ENCODE data around the gene LMAN1.

Gene LMAN1

DNA sequence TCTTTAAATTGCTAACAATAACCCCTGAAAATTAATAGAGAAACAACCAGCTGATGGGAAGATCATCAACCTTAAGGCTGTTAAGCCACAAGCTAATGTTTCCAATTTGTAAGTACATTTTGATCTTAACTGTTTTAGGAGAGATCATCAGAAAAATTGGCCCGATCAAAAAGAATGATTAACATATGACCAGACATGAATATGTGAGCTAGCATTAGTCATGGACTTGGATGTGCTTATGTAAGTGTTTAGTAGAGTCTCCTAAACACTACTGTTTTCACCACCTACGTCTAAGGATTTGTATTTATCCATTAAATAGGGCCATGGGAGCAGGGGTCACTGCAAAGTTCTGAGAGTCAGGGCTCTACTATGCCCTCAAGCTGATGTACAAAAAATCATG lies 4.3 kb downstream of the LMAN1 start:
- H3K14ac ChIP-seq (ENCODE audit: low read length) = no peak overlapping the region
- H4K91ac ChIP-seq (ENCODE audit: low read depth, low read length, poor library complexity) = no peak overlapping the region
- H2AFZ ChIP-seq (ENCODE audit: low read length) = no peak overlapping the region
- peaks cover 23 to 68% of the 10 kb centered on the region in 2 donors for H3K36me3 ChIP-seq (replicated peaks in 1 of 2; ENCODE audit: control insufficient read depth in 2 of 2, insufficient read depth in 2 of 2, low read length in 2 of 2)
- WGBS, 2 donors (ENCODE audit: extremely low coverage in 2 of 2, insufficient read length in 2 of 2, insufficient replicate concordance in 1 of 2) = no CpG with 5 or more reads among the region's 2 CpGs
- H3K23ac ChIP-seq (ENCODE audit: low read depth, low read length, poor library complexity) = no peak overlapping the region
- no peak overlapping the region for H2AK5ac ChIP-seq (ENCODE audit: low read depth, low read length)
- H2BK12ac ChIP-seq (ENCODE audit: low read length) = no peak overlapping the region
- peaks cover 6% of the 10 kb centered on the region in 2 donors for H3K4me1 ChIP-seq (ENCODE audit: control insufficient read depth in 2 of 2, insufficient read depth in 1 of 2, low read depth in 1 of 2, low read length in 2 of 2)
- DNase-seq (ENCODE audit: low spot score) = no peak
- H3K4ac ChIP-seq (ENCODE audit: low read length) = no peak overlapping the region
- H2BK15ac ChIP-seq (ENCODE audit: low read length) = no peak overlapping the region
- no peak overlapping the region for H3K18ac ChIP-seq (ENCODE audit: low read length)
- H3K27ac ChIP-seq (replicated peaks; ENCODE audit: low read length) = no peak overlapping the region
- H2BK120ac ChIP-seq (ENCODE audit: low read depth, low read length) = no peak overlapping the region
- H3K9me3 ChIP-seq (replicated peaks in 1 of 2; ENCODE audit: control insufficient read depth in 2 of 2, insufficient read depth in 1 of 2, low read depth in 1 of 2, low read length in 2 of 2) = no peaks in the 10 kb centered on the region
- H3K9ac ChIP-seq (ENCODE audit: low read depth, low read length, poor library complexity) = no peak overlapping the region
- no peak overlapping the region for H3K4me3 ChIP-seq (ENCODE audit: low read length in 2 of 2)
- peaks cover 5% of the 10 kb centered on the region for H3K79me1 ChIP-seq (ENCODE audit: low read depth, low read length)
- no peak overlapping the region for H3K4me2 ChIP-seq (ENCODE audit: insufficient read depth, low read length, poor library complexity, severe bottlenecking)
- no peak overlapping the region for H4K8ac ChIP-seq (ENCODE audit: low read depth, low read length)
- H3K27me3 ChIP-seq (ENCODE audit: control insufficient read depth in 3 of 3, insufficient read depth in 3 of 3, low read depth in 1 of 3, low read length in 3 of 3) = peaks cover 0 to 4% (median 0%) of the 10 kb centered on the region in 3 experiments
- no peak overlapping the region for H2BK5ac ChIP-seq (ENCODE audit: low read length)

DNA sequence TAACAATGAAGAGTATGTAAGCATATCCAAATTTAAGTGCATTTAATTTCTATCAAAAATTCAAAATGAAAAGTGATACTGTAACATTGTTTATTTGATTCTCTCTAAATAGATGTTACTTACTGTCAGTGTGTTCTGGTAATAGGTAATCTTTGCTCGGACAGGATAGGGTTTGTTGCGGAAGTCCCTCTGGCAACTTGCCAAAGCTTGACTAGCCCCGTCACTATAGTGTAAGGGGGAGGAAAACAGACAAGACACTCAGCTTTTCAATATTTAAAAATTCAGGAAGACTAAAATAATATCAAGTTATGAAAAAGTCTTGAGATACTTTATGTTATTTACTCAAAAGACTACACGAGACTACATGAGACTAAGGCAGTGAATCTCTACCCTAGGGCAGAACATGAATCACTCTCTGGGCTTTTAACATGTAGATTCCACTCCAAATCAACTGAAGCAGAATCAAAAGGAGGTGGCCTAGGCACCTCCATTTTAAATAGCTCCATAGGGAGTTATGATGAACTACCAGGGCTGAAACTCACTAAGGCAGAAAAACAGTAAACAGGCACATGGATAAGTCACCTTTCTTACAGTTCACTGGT lies 5.9 kb downstream of the LMAN1 start:
- Histone ChIP-seq H3K27ac (replicated peaks; ENCODE audit: low read length) (no peak overlapping the region), H4K8ac (ENCODE audit: low read depth, low read length) (no peak overlapping the region), H3K4me2 (ENCODE audit: insufficient read depth, low read length, poor library complexity, severe bottlenecking) (no peak overlapping the region), H2AFZ (ENCODE audit: low read length) (no peak overlapping the region), H3K23ac (ENCODE audit: low read depth, low read length, poor library complexity) (no peak overlapping the region), H3K79me1 (ENCODE audit: low read depth, low read length) (no peaks in the 10 kb centered on the region), H3K4me1 (ENCODE audit: control insufficient read depth in 2 of 2, insufficient read depth in 1 of 2, low read depth in 1 of 2, low read length in 2 of 2) (peaks cover 4 to 6% of the 10 kb centered on the region in 2 donors), H4K91ac (ENCODE audit: low read depth, low read length, poor library complexity) (no peak overlapping the region), H3K18ac (ENCODE audit: low read length) (no peak overlapping the region), H2BK5ac (ENCODE audit: low read length) (no peak overlapping the region), H3K36me3 (replicated peaks in 1 of 2; ENCODE audit: control insufficient read depth in 2 of 2, insufficient read depth in 2 of 2, low read length in 2 of 2) (peaks cover 28 to 84% of the 10 kb centered on the region in 2 donors), H3K27me3 (ENCODE audit: control insufficient read depth in 3 of 3, insufficient read depth in 3 of 3, low read depth in 1 of 3, low read length in 3 of 3) (no peaks in the 10 kb centered on the region), H2BK15ac (ENCODE audit: low read length) (no peak overlapping the region), H3K4me3 (ENCODE audit: low read length in 2 of 2) (no peak overlapping the region), H3K4ac (ENCODE audit: low read length) (no peak overlapping the region), H3K9me3 (replicated peaks in 1 of 2; ENCODE audit: control insufficient read depth in 2 of 2, insufficient read depth in 1 of 2, low read depth in 1 of 2, low read length in 2 of 2) (no peaks in the 10 kb centered on the region), H2BK12ac (ENCODE audit: low read length) (no peak overlapping the region), H2AK5ac (ENCODE audit: low read depth, low read length) (no peak overlapping the region), H3K9ac (ENCODE audit: low read depth, low read length, poor library complexity) (no peak overlapping the region), H2BK120ac (ENCODE audit: low read depth, low read length) (no peak overlapping the region), H3K14ac (ENCODE audit: low read length) (no peak overlapping the region)
- no CpG with 5 or more reads among the region's 4 CpGs for WGBS, 2 donors (ENCODE audit: extremely low coverage in 2 of 2, insufficient read length in 2 of 2, insufficient replicate concordance in 1 of 2)
- no peak for DNase-seq (ENCODE audit: low spot score)

DNA sequence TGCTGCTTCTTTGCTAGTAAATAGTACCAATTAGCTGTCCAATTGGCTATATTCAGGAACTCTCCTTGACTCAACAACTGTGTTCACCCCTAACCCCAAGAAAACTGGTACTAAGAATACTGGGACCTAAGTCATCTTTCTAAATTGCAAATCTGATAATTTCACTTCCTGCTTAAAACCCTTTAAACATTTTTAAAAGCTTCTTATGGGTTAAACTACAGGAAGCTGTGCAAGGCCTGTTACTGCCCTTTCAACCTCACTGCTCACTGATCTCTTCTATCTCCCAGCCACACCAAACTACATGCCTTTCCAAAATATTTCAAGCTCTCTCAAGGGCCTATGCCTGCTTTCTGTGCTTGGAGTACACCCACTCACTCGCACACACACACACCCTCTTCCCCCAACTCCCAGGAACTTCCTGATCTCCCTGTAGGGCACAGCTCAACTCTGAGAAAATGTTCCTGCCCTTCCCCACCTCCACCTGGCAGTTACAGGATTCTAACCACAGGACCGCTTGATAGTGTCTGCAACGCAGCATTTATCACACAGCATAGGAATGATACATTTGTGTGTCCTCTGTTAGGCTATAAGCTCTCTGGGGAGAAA lies 6.7 kb downstream of the LMAN1 start:
- no peak overlapping the region for H2BK15ac ChIP-seq (ENCODE audit: low read length)
- no peak overlapping the region for H2BK120ac ChIP-seq (ENCODE audit: low read depth, low read length)
- H2BK5ac ChIP-seq (ENCODE audit: low read length) = no peak overlapping the region
- no peak overlapping the region for H3K4me2 ChIP-seq (ENCODE audit: insufficient read depth, low read length, poor library complexity, severe bottlenecking)
- no peak overlapping the region for H3K18ac ChIP-seq (ENCODE audit: low read length)
- no peaks in the 10 kb centered on the region for H3K9me3 ChIP-seq (replicated peaks in 1 of 2; ENCODE audit: control insufficient read depth in 2 of 2, insufficient read depth in 1 of 2, low read depth in 1 of 2, low read length in 2 of 2)
- no peaks in the 10 kb centered on the region for H3K27me3 ChIP-seq (ENCODE audit: control insufficient read depth in 3 of 3, insufficient read depth in 3 of 3, low read depth in 1 of 3, low read length in 3 of 3)
- H3K27ac ChIP-seq (replicated peaks; ENCODE audit: low read length) = no peak overlapping the region
- no peak overlapping the region for H3K4ac ChIP-seq (ENCODE audit: low read length)
- no peaks in the 10 kb centered on the region for H3K79me1 ChIP-seq (ENCODE audit: low read depth, low read length)
- no peak overlapping the region for H3K9ac ChIP-seq (ENCODE audit: low read depth, low read length, poor library complexity)
- no peak overlapping the region for H3K14ac ChIP-seq (ENCODE audit: low read length)
- no peak overlapping the region for H4K8ac ChIP-seq (ENCODE audit: low read depth, low read length)
- no CpG with 5 or more reads among the region's 3 CpGs for WGBS, 2 donors (ENCODE audit: extremely low coverage in 2 of 2, insufficient read length in 2 of 2, insufficient replicate concordance in 1 of 2)
- peaks cover under 1 to 4% of the 10 kb centered on the region in 2 donors for H3K4me1 ChIP-seq (ENCODE audit: control insufficient read depth in 2 of 2, insufficient read depth in 1 of 2, low read depth in 1 of 2, low read length in 2 of 2)
- H4K91ac ChIP-seq (ENCODE audit: low read depth, low read length, poor library complexity) = no peak overlapping the region
- H3K4me3 ChIP-seq (ENCODE audit: low read length in 2 of 2) = no peak overlapping the region
- no peak overlapping the region for H2AFZ ChIP-seq (ENCODE audit: low read length)
- DNase-seq (ENCODE audit: low spot score) = no peak
- peaks cover 31 to 92% of the 10 kb centered on the region in 2 donors for H3K36me3 ChIP-seq (replicated peaks in 1 of 2; ENCODE audit: control insufficient read depth in 2 of 2, insufficient read depth in 2 of 2, low read length in 2 of 2)
- H2BK12ac ChIP-seq (ENCODE audit: low read length) = no peak overlapping the region
- H3K23ac ChIP-seq (ENCODE audit: low read depth, low read length, poor library complexity) = no peak overlapping the region
- H2AK5ac ChIP-seq (ENCODE audit: low read depth, low read length) = no peak overlapping the region

DNA sequence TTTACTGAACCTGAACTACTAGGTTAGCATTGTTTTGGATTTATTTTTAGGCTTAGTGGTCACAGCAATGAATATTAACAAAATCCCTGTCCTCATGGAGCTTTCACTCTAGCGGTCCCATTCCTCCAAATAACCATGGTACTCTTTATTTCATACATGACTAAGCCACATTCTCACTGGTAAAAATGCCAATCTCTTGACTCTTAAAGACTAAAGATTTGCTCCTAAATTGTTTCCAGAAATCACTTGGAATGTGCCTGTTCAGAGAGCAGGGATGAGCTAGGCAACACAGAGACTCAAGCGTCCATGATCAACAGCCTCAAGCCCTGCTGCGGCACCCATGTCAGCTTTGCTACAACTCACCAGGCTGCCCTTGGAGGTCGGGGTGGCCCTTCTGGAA lies 13.5 kb downstream of the LMAN1 start:
- H3K4me2 ChIP-seq (ENCODE audit: insufficient read depth, low read length, poor library complexity, severe bottlenecking) = no peak overlapping the region
- no peak for DNase-seq (ENCODE audit: low spot score)
- H3K36me3 ChIP-seq (replicated peaks in 1 of 2; ENCODE audit: control insufficient read depth in 2 of 2, insufficient read depth in 2 of 2, low read length in 2 of 2) = peaks cover 27 to 98% of the 10 kb centered on the region in 2 donors
- no peak overlapping the region for H3K4me3 ChIP-seq (ENCODE audit: low read length in 2 of 2)
- H3K9me3 ChIP-seq (replicated peaks in 1 of 2; ENCODE audit: control insufficient read depth in 2 of 2, insufficient read depth in 1 of 2, low read depth in 1 of 2, low read length in 2 of 2) = peaks cover 8 to 34% of the 10 kb centered on the region in 2 donors
- no peak overlapping the region for H2AK5ac ChIP-seq (ENCODE audit: low read depth, low read length)
- H2BK15ac ChIP-seq (ENCODE audit: low read length) = no peak overlapping the region
- no peak overlapping the region for H3K4ac ChIP-seq (ENCODE audit: low read length)
- no peaks in the 10 kb centered on the region for H3K4me1 ChIP-seq (ENCODE audit: control insufficient read depth in 2 of 2, insufficient read depth in 1 of 2, low read depth in 1 of 2, low read length in 2 of 2)
- H3K27me3 ChIP-seq (ENCODE audit: control insufficient read depth in 3 of 3, insufficient read depth in 3 of 3, low read depth in 1 of 3, low read length in 3 of 3) = no peaks in the 10 kb centered on the region
- WGBS, 2 donors (ENCODE audit: extremely low coverage in 2 of 2, insufficient read length in 2 of 2, insufficient replicate concordance in 1 of 2) = no CpG with 5 or more reads among the region's 4 CpGs
- no peaks in the 10 kb centered on the region for H3K79me1 ChIP-seq (ENCODE audit: low read depth, low read length)
- no peak overlapping the region for H3K23ac ChIP-seq (ENCODE audit: low read depth, low read length, poor library complexity)
- H3K27ac ChIP-seq (replicated peaks; ENCODE audit: low read length) = no peak overlapping the region
- no peak overlapping the region for H4K8ac ChIP-seq (ENCODE audit: low read depth, low read length)
- H2BK12ac ChIP-seq (ENCODE audit: low read length) = no peak overlapping the region
- H3K18ac ChIP-seq (ENCODE audit: low read length) = no peak overlapping the region
- no peak overlapping the region for H2BK120ac ChIP-seq (ENCODE audit: low read depth, low read length)
- no peak overlapping the region for H3K9ac ChIP-seq (ENCODE audit: low read depth, low read length, poor library complexity)
- H3K14ac ChIP-seq (ENCODE audit: low read length) = no peak overlapping the region
- H4K91ac ChIP-seq (ENCODE audit: low read depth, low read length, poor library complexity) = no peak overlapping the region
- H2BK5ac ChIP-seq (ENCODE audit: low read length) = no peak overlapping the region
- no peak overlapping the region for H2AFZ ChIP-seq (ENCODE audit: low read length)
